Bone marrow (tissue), 2 donors: ENCODE measurements around the gene KCNB1.

Experiments used
- DNase-seq, 2 donors: peaks; one replicate each; lab custom pipeline; 2025; lab: John Stamatoyannopoulos, UW

Gene KCNB1

DNA sequence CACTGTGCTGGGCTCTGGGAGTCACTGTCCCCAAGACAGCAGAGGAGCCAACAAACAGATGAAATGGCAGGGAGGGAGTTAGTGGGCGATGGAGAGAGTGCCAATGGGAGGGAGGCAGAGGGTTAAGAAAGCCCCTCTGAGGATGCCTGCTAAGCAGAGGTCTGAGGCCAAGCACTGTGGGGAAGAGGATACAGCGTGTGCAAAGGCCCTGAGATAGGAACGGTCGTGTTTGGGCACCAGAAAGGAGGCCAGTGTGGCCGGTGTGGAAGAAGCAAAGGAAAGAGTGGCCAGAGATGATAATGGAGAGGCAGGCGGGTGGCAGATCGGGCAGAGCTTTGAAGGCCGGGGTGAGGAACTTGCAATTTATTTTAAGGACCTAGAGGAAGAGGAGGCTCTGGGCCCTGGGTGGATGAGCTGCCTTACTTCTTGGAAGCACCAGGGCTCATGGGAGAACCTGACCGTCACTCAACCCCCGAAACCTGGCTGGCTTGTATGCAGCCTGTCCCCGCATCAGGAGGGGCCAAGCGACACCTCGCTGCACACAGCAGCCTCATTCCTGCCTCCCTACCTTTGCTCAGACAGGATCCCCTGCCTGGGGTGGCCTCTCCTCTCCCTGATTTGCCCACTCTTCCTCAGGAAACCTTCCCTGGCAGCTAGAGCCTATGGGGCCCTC lies 73.0 kb downstream of the KCNB1 start:
- DNase-seq: no peak

DNA sequence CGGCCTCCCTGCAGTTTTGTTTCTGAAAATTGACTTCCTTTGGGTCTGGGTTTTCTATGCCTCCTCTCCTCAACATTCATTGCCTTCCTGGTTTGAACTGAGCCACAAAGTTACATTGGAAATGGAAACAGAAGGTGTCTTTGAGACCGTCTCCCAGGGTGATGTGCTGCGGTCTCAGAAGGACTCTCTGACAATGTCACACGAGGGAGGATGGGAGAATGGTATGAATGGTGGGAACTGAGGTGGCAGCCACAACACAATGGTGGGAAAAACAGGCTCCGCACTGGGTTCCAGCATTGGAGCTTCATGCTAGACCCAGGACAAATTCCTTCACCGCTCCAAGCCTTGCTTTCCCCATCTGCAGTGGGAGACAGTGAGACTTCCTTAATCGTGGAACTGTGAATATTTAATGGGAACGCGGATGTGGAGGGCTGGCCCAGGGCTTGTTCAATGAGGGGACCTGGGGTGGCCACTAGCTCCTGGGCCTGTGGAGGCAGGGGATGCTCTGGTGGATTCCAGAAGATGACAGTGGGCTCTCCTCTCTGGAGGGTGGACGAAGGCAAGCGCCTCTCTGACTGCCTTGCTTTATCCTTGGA lies 73.9 kb downstream of the KCNB1 start:
- no peak for DNase-seq

DNA sequence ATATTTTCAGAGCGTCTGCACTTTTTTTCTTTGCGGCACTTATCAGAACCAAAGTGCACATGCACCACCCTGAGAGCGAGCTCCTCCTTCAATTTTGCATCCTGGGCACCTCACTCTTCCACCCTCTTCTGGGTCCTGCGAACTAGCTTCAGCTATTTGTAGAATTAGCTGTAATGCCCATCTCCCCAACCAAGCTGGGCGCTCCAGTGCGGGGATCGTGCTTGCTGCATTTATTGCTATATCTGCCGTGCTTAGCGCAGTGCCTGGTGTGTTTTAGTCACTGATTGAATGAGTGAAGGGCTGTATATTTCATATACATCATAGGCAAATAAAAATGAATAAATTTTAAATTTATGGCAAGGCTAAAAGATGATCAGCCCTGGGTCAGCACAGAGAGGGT lies 75.8 kb downstream of the KCNB1 start:
- no peak for DNase-seq

DNA sequence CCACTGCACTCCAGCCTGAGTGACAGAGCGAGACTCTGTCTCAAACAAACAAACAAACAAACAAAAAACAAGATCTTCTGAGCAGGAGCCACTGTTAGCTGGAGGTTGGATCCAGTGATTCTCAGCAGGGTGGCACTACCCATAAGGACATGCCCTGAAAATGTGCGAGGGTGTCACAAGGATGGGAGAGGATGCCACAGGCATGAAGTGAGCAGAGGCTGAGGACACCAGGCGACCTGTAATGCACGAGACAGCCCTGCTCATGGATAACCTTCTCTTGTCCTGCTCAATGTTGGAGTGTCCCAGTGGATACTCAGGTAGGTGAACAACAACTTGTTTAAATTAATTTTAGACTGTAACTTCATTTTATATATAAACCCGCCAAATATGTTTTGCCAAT lies 76.8 kb downstream of the KCNB1 start:
- no peak for DNase-seq

DNA sequence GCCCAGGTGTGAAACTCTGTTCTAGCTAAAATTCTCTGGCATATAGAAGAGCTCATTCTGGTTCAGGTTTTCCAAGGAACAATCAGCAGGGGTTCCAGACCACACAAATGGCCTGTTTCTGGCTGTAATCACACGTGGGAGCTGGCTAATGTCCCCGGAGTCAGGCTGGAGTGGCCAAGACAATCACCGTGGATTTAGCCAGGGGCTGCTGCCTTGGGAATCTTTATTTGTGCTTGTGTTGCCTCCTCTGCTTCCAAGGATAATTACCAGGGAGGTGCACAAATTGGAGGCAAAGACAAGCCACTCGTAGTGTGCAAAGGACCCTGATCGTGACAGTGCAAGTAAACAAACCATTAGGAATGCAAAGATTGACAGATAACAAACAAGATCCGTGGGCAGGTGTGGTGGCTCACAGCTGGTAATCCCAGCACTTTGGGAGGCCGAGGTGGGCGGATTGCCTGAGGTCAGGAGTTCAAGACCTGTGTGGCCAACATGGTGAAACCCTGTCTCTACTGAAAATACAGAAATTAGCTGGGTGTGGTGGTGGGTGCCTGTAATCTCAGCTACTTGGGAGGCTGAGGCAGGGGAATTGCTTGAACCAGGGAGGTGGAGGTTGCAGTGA lies 77.3 kb downstream of the KCNB1 start:
- DNase-seq: no peak

DNA sequence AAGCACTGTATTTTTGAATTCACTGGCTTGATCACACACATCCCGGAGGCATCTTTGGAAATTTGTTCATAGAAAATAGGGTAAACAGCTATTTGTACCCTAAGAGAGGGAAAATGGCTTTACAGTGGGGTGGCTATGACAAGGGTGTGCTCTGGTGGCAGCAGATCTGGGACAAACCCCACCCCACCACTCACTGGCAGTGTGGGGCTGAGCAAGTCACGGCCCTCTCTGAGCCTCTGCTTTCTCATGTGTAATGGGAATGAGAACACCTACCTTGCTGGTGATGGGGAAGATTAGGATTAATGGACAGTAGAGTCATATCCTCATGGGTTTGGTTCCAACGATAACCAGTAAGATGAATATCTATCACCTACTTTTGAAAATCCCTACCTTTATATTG lies 78.0 kb downstream of the KCNB1 start:
- DNase-seq: no peak

DNA sequence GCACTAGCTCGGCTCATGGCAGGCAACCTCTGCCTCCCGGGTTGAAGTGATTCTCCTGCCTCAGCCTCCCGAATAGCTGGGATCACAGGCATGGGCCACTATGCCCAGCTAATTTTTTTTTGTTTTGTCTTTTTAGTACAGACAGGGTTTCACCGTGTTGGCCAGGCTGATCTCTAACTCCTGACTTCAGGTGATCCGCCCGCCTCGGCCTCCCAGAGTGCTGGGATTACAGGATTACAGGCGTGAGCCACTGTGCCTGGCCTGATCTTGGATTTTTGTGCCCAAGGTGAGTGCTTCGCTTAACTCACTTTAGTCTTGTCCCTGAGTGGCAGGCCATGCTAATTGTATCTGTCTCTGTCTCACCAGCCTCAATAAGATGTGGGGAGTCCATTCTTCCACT lies 78.6 kb downstream of the KCNB1 start:
- no peak for DNase-seq

DNA sequence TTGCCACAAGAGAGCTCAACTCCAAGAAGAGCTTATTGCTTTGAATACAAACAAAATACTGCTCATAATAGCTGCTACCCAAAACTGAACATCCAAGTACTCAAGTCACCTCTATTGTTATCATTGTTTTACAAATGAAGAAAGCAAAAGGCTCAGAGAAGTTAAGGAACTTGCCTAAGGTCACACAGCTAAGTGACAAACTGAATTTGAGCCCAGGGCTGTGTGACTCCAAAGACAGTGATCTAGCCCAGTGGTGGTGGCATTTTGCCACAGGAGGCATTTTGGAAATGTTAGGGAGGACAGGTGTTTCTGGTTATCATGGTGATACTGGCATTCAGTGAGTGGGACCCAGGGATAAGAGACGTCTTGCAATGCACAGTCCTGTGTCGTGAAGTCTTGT lies 79.5 kb downstream of the KCNB1 start:
- DNase-seq: no peak

DNA sequence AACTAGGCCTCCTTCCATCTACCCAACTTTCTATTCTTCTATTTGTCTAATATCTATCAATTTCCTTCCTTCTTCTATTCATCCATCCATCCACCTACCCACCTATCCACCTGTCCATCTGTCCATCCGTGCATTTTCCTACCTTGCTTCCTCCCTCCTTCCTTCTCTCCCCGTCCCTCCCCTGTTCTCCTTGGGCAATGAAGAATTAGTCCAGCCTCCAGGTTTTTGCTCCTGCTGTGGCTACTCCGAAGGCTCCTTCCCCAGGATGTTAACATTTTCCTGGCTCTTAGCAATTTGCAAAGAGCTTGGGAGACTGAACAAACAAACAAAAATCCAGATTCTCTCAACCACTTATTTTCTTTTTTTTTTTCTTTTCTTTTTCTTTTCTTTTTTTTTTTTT lies 81.6 kb downstream of the KCNB1 start:
- no peak for DNase-seq

DNA sequence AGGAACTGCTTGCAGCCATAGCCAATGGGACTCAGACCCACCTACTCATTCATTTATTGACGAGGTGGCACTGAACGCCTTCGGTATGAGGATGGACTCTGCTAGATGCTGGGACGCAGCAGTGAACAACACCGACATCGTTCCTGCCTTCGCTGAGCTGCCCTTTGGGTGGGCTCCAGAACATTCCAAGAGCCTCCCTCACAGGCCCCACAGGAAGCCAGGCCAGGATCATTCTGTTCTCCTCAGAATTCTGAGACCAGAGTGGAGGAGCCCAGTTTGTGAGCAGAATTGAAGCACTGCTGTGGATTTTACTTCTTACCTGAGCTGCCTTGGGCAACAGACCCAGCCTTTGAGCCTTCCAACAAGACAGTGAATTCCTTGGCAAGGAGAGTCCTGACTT lies 82.1 kb downstream of the KCNB1 start:
- no peak for DNase-seq

DNA sequence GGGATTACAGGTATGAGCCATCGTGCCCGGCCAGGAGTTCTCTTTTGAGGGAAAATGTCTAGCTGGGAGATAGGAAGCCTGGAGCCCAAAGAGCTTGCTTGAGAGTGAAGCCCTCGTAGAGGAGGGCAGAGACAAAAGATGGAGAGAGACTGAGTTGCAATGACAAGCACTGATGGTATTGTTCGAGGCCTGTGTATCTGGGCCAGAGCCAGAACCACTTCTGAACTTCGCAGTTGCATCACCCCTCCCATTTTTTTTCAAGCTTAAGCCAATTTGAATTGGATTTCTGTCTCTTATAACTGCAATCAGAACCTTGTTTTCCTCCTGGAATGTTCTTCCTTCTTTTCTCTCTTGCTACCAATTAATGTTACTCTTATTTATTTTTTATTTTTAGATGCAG lies 83.1 kb downstream of the KCNB1 start:
- DNase-seq: no peak

DNA sequence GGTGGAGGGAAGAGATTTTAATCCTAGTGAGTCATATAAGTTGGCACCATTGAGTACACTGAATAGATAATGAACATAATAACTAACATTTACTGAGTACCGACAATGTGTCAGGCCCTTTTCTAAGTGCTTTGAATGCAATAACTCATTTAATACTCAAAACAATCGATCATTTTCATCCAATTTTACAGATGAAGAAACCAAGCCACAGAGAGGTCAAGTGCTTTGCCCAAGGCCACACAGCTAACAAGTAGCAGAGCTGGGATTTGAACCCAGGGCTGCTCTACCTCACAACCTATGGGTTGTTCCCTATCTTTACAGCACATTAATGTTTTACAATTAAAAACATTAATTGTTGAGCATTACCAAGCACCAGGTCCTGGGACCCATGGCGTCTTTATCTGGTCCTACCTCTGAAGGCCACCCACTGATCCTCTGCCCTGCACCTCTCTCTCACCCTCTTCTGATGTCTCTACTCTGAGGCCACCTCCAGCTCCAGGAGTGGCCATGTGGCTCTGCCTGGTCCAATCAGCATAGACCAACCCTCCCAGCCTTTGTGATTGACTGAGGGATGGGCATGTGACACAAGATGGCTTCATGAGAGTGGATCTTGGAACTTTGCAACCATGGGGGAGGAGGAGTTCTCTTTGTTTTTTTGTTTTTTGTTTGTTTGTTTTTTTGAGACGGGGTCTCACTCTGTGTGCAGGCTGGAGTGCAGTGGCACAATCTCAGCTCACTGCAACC lies 83.9 kb downstream of the KCNB1 start:
- DNase-seq: no peak

DNA sequence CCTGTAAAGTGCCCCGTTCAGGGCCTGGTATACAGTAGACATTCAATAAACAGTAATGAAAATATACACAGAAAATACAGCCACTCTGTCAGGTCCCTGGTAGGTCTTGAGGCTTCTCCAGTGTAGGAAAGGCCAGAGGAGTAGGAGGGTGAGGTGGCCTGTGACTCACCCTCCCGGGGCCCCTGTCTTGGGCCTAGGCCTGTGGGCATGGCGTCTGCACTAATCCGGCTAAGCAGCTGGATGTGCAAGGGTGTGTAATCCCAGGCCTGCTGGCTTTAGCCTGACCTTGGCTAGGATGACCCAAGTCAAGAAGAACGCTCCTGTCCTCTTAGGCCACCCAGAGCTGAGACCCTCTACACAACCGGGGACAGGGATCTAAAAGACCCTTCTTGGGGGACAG lies 84.9 kb downstream of the KCNB1 start:
- DNase-seq: no peak

DNA sequence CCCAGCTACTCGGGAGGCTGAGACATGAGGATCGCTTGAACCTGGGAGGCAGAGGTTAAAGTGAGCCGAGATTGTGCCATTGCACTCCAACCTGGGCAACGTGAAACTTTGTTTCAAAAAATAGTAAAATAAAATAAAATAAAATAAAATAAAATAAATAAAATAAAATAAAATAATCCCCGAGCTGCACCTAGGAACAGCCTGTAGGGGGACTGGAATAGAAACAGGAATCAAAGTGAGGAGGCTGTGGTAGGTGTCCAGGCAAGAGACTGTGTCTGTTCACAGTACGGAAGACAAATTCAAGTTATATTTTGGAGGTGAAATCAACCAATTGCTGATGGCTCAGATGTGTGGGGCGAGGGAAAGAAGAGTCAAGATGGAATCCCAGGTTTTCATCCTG lies 86.2 kb downstream of the KCNB1 start:
- DNase-seq: no peak

DNA sequence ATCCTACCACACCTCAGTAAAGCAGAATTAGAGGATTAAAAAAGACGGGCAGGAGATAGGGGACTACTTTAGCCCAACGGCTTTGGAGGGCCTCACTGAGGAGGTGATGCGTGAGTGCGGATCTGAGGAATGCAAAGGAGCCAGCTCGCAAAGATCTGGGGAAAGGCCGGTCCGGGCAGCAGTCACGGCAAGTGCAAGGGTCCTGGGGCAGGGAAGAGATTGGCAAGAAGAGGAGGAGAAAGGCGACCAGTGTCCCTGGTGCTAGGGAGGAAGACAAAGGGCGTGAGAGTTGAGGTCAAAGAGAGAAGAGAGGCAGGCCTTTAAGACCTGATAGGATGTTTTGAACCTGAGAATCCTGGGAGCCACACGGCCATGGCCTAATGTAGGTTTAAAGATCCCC lies 86.8 kb downstream of the KCNB1 start:
- DNase-seq: no peak

DNA sequence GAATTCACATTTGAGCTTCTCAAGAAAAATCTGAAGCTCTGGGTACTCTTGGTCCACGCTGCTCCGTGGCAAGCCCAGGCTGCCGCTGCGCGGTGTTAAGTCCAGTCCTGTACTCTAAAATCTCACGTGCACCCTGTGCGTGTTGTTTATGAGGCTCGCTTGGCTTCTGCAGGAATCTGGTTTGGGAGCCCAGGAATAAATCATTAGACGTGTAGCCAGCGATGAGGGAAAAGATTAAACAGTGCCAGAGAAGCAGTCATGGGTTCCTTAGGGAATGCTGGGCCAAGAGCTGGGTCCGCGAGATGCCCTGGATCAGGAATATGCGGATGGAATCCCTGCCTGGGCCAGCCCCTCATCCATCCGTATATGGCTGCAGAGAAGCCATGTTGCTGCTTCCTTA lies 87.3 kb downstream of the KCNB1 start:
- no peak for DNase-seq

DNA sequence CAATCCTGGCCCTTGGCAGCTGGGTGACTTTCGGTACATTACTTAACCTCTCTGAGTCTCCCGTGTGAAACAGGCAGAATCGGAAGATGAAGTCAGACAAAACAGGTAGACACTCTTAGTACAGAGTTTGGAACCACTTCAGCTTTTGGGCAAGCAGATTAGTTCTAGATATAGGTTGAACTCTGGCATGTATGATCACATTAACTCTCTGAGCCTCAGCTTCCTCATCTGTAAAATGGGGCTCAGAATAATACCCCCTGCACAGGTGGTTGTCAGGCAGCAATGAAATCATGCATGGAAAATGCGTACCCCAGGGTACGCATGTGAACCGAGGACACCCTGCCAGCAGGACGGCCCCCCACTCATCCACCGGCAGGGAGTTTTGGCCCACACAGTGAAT lies 87.7 kb downstream of the KCNB1 start:
- no peak for DNase-seq

DNA sequence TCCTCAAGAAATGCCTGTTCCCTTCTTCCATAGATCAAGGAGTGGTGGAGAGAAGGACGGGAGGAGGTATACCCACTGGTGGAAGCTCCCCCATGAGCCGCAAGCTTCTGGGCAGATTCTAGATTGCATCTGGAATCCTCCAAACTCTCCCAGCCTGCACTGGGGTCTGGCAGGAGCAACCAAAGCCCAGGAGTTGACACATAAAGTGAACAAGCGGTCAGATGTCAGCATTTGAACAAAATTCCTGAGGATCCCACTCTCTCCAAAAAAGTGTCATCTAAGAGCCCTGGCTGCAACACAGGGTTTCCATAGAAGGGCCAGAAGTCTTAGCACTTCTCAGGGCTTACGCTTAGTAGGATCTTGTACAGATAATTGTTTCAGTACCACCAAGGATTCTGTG lies 88.2 kb downstream of the KCNB1 start:
- no peak for DNase-seq

DNA sequence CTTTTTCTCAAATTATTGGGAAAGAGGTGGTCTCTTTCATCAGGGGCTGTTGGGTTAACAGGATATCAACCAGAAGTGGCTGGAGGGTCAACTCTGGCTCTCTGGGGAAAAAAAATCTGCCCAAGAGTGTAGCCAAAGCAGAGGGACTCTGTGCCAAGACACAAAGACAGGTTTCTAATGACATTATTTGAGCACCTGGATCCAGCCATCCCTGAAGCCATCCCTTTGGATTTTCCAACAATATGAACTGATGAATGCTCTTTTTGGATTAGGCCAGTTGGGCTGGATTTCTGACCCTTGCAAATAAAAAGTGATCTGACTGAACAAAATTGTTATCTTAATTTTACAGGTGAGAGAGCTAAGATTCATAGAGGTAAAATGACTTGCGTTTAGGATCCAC lies 88.7 kb downstream of the KCNB1 start:
- no peak for DNase-seq

DNA sequence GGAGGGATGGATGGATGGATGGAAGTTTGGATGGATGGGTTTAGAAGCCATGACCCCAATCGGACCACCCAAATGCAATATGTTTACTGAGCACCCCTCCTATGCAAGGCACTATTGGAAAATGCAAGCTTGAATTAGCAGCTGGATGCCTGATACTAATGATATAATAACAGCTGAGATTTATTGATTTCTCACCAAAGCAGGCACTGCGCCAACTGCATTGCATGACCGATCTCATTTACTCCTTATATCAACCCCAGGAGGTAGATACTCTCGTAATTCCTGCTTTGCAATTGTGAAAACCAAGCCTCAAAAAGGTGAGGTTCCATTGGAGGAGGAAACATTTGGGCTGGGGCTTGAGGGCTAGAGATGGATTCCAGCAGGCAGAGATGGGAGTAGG lies 89.7 kb downstream of the KCNB1 start:
- no peak for DNase-seq

DNA sequence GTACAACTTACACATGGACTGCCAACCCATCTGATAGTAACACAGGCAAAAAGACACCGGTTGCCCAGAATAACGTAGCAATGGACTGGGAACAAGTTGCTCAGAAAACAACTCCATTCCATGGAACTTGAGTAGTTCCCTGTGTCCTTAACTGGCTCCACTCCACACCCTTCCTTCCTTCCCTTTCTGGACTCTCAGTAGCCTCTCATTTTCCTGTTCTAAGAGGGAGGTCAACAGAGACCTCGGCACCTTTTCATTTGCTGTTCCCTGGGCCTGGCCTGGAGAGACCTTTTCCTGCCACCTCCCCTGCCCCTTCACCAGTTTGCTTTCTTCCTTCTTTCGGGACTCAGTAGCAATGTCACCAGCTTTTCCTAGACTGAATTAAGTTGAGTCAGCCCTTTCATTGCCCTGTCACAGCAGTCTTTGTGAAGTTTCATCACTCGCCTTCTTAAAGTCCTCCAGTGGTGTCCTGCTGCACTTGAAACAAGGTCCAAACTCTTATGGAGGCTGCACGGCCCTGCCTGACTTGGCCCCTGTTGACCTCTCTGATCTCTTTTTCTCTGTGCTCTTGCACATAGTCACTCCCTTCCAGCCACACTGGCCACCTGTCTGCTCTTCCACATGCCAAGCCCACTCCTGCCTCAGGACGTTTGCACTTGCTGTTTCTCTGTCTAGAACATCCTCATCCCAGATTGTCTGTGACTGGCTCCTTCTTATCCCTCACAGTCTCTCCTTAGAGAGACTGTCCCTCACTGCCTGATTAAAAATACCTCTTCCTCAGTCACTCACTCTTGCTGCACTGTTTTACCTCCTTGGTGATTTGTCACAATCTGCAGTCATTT lies 90.8 kb downstream of the KCNB1 start:
- DNase-seq: no peak

DNA sequence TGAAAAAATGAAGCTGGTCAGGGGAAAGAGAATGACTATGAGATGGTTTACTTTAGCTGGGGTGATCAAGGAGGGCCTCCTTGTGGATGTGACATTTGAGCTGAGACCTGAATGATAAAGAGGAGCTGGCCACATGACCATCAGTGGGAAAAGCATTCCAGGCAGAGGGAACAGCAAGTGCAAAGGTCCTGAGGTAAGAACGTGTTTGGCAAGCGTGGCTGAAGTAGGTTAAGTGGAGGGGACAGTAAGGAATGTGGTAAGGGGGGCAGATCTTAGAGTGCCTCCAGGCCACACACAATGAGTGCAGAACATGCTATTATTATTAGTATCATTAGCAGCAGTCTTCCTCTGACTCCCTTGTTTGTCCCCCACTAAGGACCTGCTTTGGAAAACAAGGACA lies 92.6 kb downstream of the KCNB1 start:
- DNase-seq: no peak
